Middle frontal gyrus (tissue), 1 donor: Measurements from ENCODE around the gene ZNF79.

ENCODE experiments used
- DNase-seq: peaks from one replicate; pipeline ENCODE4 v3.0.0-alpha.2; 2015; ENCODE audit warnings: low spot score; ENCODE audit errors: extremely low spot score

ZNF79 gene

DNA sequence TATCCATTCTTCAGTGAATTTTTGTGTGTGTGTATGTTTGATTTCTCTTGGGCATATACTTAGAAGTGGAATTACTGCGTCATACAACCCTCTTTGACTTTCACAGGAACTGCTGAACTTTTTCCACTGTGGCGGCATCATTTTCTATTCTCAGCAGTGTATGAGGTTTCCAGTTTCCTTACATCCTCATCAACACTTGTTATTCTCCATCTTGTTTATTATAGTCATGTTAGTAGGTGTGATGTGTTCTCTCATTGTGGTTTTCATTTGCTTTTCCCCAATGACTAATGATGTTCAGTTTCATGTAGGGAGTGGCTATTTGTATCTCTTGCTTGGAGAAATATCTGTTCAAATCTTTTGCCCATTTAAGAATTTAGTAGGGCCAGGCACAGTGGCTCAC lies 2.6 kb downstream of the ZNF79 start:
- DNase-seq = no peak

DNA sequence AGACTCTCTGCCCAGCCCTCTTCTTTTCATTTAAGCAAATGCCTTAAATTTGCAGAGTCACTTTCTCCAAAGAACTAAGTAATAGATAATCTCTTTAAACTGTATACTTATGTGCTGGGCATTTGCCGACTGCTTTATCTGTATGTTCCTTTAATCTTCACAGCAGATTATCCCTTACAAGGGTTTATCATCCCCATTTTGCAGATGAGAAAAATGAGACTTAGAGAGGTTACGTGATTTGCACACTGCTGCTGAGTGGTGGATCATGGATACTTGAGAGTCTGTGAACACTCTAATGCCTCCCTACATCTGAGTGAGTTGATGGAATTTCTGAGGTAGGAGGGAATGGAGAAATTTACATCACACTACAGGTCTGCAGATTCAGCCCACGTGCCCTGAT lies 4.2 kb downstream of the ZNF79 start:
- no peak for DNase-seq

DNA sequence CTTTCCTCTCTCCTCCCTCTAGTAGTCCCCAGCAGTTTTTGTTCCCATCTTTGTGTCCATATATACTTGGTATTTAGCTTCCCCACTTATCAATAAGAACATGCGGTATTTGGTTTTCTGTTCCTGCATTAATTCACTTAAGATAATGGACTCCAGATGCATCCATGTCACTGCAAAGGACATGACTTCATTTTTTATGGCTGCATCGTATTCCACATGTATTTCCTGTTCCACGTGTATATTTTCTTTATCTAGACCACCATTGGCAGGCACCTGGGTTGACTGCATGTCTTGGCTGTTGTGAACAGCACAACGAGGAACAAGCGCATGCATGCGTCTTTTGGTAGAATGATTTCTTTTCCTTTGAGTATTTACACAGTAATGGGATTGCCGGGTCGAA lies 6.2 kb downstream of the ZNF79 start:
- DNase-seq = no peak

DNA sequence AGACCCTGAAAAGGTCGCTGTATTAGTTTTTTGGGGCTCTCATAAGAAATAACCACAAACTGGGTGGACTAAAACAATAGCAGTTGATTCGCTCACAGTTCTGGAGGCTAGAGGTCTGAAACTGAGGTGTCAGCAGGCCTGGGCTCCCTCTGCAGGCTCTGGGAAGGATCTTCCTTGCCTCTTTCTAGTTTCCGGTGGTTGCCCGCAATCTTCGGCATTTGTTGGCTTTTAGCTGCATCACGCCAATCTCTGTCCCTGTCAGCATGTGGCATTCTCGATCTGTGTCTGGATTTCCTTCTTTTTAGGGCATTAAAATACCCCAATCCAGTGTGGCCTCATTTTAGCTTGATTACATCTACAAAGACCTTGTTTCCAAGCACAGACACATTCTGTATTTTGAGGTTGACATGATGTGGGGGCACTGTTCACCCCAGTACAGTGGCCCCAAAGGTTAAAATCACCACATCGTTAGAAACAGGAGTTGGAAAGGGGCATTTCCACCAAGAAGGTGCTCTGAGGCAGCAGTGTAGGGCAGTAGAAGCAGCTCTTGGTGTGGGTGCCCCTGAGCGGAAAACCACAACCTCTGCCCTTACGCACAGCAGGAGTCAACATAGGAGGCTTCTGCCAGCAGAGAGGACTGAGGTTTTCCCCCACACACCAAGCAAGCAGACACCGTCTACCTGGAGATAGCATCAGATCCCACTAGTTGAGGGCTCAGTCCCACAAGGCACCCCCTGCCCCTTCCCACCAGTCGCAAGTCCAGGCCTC lies 13.5 kb downstream of the ZNF79 start:
- no peak for DNase-seq

DNA sequence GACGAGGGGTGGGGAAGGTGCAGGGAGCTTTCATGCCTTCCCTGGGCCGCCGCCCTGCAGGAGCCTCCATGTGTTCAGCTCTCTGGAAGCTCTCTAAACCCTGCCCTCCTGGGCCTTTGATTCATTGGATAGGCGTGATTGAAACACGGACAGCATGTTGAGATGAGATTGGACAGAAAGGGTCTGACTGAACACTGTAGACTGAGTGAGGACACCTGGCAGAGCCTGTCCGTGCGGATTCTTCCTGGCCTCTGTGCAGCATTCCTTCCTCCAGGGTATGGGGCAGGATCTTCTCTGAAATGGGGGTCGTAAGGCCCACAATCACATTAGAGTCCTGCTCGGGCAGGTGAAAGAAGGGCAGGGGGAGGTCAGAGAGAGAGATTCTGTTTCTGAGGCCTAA lies 14.2 kb downstream of the ZNF79 start:
- no peak for DNase-seq

DNA sequence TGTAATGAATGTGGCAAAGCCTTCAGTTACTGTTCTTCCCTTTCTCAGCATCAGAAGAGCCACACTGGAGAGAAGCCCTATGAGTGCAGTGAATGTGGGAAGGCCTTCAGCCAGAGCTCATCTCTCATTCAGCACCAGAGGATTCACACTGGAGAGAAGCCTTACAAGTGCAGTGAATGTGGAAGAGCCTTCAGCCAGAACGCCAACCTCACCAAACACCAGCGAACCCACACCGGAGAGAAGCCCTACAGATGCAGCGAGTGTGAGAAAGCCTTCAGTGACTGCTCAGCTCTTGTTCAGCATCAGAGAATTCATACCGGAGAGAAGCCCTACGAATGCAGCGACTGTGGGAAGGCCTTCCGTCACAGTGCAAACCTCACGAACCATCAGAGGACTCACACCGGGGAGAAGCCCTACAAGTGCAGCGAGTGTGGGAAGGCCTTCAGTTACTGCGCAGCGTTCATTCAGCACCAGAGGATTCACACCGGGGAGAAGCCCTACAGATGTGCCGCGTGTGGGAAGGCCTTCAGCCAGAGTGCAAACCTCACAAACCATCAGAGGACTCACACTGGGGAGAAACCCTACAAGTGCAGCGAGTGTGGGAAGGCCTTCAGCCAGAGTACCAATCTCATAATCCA lies 20.2 kb downstream of the ZNF79 start:
- no peak for DNase-seq

DNA sequence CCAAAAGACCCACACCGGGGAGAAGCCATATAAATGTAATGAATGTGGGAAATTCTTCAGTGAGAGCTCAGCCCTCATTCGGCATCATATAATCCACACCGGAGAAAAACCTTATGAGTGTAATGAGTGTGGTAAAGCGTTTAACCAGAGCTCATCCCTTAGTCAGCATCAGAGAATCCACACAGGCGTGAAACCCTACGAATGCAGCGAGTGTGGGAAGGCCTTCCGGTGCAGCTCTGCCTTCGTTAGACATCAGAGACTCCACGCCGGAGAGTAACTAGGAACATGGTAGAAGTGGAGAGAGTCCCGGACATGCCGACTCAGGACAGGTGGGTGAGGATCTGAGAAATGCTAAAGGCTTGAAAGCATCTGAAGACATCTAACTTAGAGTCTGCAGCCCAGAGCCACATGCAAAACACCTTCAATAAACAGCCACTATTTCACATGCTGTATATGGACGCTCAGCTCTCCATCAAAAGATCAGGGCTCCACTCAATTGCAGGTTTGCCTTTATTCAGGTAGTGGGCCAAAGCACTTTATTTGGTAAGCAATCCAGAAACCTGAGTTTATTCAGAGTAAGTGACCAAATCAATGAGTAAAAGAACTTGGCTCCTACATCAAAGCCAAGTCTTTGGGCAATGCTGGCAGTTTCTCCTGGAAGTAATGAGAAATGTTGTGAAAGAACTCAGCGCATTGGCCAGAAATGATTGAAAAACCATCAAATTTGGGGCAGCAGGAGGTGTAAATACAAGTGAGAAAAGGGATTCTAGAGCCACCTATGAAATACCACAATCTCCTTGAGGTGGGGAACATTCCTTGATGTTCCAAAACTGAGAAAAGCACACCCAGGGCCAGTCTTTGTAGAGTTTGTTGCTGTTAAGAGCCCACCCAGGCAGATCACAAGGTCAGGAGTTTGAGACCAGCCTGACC lies 21.0 kb downstream of the ZNF79 start:
- no peak for DNase-seq

DNA sequence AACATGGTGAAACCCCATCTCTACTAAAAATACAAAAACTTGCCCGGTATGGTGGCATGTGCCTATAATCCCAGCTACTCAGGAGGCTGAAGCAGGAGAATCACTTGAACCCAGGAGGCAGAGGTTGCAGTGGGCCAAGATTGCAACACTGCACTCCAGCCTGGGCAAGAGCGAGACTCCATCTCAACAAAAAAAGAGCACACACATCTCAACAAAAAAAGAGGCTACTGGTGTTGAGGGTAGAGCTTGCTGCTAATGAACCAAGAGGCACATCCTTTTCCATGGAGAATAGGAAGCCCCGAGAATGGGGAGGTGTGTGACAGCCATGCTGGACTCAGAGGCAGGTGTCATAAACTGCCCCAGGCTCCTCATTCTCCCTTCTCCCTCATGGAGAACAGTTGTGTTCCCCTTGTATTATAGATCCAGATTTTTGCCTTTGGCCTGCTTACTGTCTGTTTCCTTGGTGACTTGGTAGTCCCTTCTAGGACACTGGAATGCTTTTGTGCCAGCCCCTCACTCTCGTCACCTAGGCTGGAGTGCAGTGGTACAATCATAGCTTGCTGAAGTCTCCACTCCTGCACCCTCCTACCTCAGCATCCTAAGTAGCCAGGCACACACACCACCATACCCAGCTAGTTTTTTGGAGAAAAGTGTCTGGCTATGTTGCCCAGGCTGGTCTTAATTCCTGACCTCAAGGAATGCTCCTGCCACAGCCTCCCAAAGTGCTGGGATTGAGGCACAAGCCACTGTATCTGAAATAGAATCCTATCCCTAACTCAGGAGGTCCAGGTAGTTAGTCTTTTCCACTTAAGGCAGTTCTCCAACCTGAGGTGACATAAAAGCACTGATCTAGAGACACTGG lies 21.9 kb downstream of the ZNF79 start:
- DNase-seq = no peak

DNA sequence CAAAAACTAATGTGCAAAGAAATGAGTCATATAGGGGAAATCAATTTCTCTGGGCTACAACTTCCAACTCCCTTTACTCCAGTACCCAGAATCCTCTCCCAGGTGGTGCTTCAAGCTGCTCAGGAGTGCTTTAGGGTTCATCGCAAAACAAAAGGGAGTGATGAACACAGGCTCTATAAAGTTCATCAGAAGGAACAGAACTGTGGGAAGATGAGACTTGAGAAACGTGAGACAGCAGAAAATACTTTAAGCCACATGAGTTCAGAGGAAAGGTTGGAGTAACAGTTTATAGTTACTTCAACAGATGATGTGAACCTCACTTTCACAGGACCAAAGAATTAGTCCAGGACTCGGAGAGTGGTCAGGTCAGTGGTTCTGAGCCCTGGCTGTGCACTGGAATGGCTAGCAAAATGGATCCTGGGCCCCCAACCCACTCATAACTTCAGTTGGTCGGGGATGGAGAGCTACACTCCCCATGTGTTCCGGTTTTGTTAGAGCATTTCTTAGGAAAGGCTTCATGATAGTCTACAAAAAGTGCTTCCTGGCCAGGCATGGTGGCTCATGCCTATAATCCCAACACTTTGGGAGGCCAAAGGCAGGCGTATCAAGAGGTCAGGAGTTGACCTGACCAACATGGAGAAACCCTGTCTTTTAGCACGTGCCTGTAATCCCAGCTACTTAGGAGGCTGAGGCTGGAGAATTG lies 22.7 kb downstream of the ZNF79 start:
- DNase-seq = no peak

DNA sequence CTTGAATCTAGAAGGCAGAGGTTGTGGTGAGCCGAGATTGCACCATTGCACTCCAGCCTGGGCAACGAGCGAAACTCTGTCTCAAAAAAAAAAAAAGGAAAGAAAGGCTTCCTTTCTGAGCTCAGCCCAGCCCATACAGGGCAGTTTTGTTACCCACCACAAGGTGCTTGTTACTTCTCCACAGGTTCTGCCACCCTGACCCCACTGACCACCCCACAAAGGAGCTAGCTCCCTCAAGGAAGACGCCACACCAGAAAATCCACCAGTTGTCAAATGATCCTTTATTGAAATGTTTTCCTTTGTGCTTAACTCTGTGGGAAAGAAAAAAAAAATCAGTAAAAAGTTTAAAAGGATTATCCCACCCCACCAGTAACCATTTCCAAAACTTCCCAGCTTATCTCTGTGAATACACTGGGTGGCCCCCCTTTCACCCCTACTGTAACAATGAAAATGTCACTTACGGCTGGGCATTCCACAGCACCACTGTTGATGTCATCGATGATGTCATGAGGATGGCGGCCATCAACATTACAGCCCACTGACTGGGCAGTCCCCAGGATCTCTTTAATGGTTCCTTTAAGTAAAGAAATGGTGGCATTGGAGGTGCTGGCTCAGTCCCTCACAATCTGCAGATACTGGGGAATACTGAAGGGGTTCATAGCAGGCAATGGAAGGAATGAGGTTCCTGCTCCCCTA lies 23.4 kb downstream of the ZNF79 start:
- no peak for DNase-seq

DNA sequence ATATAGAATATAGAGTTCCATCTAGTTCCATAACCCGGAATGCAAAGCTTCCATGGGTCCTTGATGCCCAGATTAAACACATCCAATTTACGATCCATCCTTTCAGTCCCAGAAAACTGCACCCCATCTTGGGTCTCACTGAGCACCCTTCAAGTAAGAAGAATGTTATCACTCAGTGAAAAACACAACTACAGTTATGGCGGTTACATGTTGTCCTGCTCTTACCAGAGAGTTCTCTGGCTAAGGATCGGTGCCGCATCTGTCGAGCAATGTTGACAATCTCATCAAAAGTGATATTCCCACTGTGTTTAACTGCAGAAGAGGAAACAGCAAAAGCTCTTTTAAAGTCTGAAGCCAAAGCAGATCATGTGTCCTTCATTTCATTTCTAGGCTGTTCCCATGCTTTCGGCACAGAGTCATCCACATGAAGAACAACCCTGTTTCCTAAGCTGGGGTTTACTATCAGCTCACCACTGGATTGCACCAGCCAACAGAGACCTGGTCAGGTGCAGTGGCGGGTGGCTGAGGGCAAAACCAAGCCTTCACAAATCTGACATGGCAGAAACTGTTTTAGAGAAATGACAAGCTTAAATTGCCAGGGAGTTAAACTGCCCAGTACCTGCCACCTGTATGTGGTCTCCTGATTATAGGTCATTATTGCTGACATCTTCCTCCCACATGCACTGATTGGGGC lies 24.1 kb downstream of the ZNF79 start:
- DNase-seq = no peak

DNA sequence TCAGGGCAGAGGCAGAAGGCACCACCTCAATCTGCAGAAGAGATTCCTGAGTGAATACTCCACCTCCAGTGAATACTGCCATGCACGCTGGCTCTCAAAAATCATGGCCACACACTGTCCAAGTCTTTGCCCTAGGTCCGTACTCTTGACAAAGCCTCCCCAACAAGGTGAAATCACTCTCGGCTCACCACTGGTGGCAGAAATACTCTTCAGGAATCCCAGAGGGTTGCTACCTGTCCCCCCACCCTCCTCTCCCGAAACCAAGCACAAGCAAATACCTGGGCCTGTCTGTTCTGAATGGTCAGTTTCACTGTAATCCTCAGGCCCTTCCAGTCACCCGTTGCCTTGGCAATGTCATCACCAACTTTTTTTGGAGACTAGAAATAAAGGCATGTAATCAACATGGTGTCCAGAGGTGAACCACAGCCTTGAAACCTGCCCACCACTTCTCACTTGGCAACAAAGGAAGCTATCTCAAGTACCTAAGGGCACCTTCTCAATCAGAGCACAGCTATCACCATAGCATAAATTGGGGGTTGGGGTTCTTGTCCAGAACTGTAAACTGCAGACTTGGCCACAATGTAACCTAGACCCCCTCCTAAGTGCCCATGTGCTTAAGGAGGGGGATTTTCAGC lies 25.3 kb downstream of the ZNF79 start:
- DNase-seq = no peak

DNA sequence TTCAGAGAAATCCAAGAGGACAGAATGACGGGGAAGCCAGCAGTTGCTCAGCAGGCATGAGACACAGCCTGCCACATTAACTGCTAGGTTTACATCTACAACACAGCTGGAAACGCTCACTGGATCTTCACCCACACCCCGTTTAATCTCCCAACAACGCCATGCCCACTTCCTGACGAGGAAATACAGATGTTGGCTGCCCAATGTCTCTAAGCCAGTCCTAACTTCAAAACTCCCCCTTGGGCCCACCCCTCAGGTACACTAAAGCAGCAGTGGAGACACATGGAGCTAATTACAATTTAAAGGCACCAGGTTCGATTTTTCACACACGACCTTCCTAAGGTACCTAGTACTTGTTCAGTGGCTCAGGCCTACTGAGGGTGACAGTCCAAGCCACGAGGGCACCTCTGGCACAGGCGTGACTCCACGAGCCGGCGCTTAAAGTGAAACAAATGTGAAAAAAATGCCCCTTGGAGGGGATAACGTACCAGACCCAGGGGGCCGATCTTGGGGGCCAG lies 26.1 kb downstream of the ZNF79 start:
- DNase-seq = no peak

DNA sequence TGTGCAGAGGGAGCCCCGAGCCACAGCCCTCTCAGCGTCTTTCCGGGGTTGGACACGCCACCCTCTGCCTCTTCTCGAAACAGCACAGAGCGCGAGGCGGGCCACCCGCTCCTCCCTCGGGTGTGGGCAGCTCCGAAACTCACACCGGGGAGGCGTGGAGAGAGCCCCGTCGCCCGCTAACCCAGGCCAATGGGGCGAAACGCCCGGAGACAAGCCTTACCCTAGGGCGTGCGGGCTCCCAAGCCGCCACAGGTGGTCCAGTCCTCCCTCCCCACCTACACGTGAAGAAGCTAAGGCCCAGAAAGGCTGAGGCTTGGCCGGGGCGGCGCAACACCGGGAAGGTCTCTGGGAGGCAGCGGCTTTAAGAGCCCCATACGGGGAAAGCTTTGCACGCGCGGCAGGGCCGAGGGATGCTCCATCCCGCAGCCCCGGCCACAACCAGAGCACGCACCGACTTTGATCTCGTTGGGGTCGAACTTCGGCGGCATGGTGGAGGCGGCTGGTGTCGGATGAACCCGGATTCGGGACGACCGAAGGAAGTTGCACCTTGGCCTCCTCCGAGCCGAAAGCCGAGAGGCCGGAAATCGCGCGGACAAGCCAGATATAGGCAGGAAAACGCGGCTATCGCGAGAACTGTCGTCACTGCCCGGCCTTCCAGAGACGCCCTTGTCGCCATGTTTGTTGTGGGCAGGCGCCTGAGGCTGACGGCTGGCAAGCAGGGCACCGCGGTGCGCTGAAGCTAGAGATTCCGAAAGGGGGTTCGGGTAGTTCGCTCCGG lies 26.8 kb downstream of the ZNF79 start, which contains the start of the genes LRSAM1 and RPL12:
Gene LRSAM1, plus strand, starts transcription at position 681 of the 778 bp plus-strand sequence. CDS start 3,018 bp downstream, outside the sequence.
Gene RPL12, minus strand, starts transcription at position 577 of the 778 bp plus-strand sequence. Its CDS starts 89 bp downstream, at position 488.
- peak; percentile 93 for DNase-seq

DNA sequence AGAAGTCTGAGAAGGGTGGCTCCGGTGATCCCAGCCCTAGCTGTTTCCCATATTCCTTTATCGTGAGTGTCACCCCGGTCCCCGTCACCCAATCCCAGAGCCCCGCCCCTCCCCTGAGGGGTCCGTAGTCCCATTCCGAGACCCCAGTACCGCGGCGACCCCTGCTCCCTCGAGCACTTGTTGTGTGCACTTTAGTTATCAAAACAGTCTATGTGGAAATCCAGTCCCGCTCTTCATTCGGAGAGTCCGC lies 27.4 kb downstream of the ZNF79 start:
- no peak for DNase-seq

DNA sequence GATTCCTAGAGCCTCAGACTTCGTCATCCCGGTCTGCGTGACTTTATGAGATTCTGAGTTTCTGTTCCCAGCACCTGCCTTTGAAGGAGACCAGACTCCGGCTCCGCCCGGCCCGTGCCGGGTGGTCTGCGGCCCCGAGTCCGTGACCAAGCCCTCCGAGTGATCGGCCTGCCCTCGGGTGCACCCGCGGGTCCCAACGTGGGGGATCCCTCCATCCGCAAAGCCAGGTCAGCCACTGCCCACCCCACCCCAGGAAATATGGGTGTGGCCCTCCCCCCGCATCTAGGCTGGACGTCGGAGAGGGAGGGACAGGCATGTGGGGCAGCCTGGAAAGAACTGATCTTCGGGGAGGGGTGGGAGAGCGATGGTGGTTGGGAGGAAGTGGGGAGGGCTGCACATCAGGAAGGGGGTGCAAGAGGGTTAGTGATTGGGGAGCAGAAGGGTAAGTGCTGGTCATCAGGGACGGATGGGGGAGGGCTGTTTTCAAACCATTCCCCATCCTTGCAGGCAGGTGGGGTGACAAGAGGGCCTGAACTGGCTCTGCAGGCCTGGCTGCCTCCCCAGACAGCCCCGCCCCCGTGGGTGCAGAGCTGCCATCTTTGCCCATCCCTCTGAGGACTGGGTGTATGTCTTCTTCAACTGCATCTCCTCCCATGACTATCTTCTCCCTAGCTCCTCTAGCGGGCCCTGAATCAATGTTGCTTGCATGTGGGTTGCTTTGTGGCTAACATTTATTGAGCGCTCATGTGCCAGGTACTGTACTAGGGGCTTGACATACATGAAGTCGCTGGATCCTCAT lies 27.9 kb downstream of the ZNF79 start:
- DNase-seq = no peak

DNA sequence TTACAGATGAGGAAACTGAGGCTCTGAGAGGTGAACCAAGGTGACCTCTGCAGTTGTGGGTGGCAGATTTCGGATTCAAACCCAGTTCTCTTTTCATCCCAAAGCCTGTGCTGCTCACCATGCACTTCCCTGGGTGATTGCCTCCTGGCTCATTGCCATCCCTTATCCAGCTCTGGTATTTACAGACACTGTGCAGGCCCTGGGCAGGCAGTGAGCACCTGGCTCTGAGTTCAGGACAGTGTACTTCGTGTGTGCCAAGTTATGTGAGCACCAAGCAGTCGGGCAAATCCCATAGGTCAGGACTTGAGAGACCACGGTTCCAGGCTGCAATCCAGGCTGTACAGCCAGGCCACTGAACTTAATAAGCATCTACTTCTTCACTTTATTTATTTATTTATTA lies 28.5 kb downstream of the ZNF79 start:
- no peak for DNase-seq
